HEK293 (cell line): ENCODE data around the gene SYNCRIP.

Experiments
- ZNF274 ChIP-seq, 2 experiments: fragments of 200-500 bp in 1 of 2; fragments of 450-650 bp in 1 of 2; sonication (Bioruptor generic) in 1 of 2; formaldehyde crosslinking in 1 of 2; IDR thresholded peaks; 2 replicates each; pipeline versions ENCODE4 v1.5.1 to v1.6.1; 2014 to 2016; ENCODE audit warnings: borderline replicate concordance in 1 of 2, inconsistent platforms in 1 of 2, low read length in 1 of 2, missing biosample characterization in 1 of 2, missing genetic modification characterization in 1 of 2
- ZNF626 ChIP-seq: fragments of 450-650 bp; sonication (Bioruptor Pico); formaldehyde crosslinking; IDR thresholded peaks from 2 replicates; pipeline ENCODE4 v1.5.1; 2018; ENCODE audit warnings: missing biosample characterization, missing genetic modification characterization, inconsistent platforms

DNA sequence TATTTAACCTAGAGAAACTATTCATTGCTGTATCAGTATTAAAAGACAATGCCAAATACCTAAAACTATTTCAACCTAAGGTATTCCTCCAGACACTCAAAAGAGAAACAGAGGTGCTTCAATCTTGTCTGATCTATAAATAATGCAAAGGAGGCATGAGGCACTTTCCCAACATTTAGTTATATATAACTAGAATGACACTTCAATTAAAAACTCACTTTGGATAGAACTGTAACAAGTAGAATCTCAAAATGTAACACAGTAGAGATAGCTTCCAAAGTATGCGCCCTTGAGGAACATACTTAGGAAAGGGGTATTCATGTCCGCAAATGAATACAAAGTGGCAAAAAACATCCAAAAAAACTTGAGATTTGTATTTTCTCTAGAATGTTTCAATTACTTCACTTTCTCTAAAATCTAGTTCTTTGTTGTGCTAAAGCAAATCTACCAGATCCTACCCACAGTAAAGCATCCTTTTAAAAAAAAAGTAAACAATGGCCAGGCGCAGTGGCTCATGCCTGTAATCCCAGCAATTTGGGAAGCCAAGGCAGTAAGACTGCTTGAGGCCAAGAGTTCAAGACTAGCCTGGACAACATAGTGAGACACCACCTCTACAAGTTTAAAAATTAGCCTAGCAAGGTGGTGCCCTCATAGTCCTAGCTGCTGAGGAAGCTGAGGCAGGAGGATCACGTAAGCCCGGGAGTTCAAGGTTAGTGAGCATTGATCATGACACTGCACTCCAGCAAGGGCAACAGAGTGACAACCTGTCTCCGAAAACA, 10.3 kb downstream of the SYNCRIP start:
- no peak for TF ChIP-seq ZNF626 (tag by site-specific recombination)
- no peak for TF ChIP-seq ZNF274 (IDR thresholded peaks at IDR 0.05; ENCODE audit: low read length)
- TF ChIP-seq ZNF274 (tag by site-specific recombination; IDR thresholded peaks at IDR 0.05; ENCODE audit: borderline replicate concordance): no peak
